HepG2 (cell line): ENCODE data around the gene AGGF1. TPM values are rescaled to one million over a fixed set of nuclear protein-coding genes. Genes with fewer than 3 reads are reported as not detected.

Source experiments
- BRD4 ChIP-seq: sonication (generic); formaldehyde crosslinking; IDR thresholded peaks from 2 replicates; pipeline ENCODE4 v1.4.0; 2020; ENCODE audit warnings: missing genetic modification reagents
- DNMT1 ChIP-seq: sonication (generic); formaldehyde crosslinking; IDR thresholded peaks from 2 replicates; pipeline ENCODE4 v1.5.1; 2020; ENCODE audit warnings: mild to moderate bottlenecking, missing genetic modification reagents
- GATAD1 ChIP-seq: IDR thresholded peaks from 2 replicates; pipeline ENCODE4 v1.6.1; 2016; ENCODE audit warnings: missing genetic modification reagents, missing compliant biosample characterization
- HDAC2 ChIP-seq: sonication (generic); formaldehyde crosslinking; IDR thresholded peaks from 2 replicates; pipeline ENCODE4 v1.4.0; 2020; ENCODE audit warnings: missing genetic modification reagents
- HOXA3 ChIP-seq: sonication (generic); formaldehyde crosslinking; IDR thresholded peaks from 2 replicates; pipeline ENCODE4 v1.5.0; 2020; ENCODE audit warnings: missing genetic modification reagents
- MED8 ChIP-seq: sonication (generic); formaldehyde crosslinking; IDR thresholded peaks from 2 replicates; pipeline ENCODE4 v1.8.1; 2023; ENCODE audit warnings: mild to moderate bottlenecking, missing genetic modification reagents; ENCODE audit not compliant: insufficient replicate concordance
- MIER2 ChIP-seq: IDR thresholded peaks from 2 replicates; pipeline ENCODE4 v1.6.1; 2016; ENCODE audit warnings: missing biosample characterization, missing genetic modification reagents
- MTF2 ChIP-seq: sonication (generic); formaldehyde crosslinking; IDR thresholded peaks from 2 replicates; pipeline ENCODE4 v1.5.0; 2020; ENCODE audit warnings: missing genetic modification reagents, borderline replicate concordance
- NFKB2 ChIP-seq: sonication (generic); formaldehyde crosslinking; IDR thresholded peaks from 2 replicates; pipeline ENCODE4 v1.4.0; 2020; ENCODE audit warnings: missing genetic modification reagents, borderline replicate concordance
- PAWR ChIP-seq: sonication (generic); formaldehyde crosslinking; IDR thresholded peaks from 2 replicates; pipeline ENCODE4 v1.4.0; 2020; ENCODE audit warnings: missing genetic modification reagents, mild to moderate bottlenecking, borderline replicate concordance
- PAX8 ChIP-seq: sonication (generic); formaldehyde crosslinking; IDR thresholded peaks from 2 replicates; pipeline ENCODE4 v1.8.0; 2022; ENCODE audit warnings: mild to moderate bottlenecking, missing genetic modification reagents, borderline replicate concordance
- RELA ChIP-seq: sonication (generic); formaldehyde crosslinking; IDR thresholded peaks from 2 replicates; pipeline ENCODE4 v1.4.0; 2020; ENCODE audit warnings: missing genetic modification reagents
- RNF2 ChIP-seq: fragments of 450-650 bp; conservative IDR thresholded peaks from 2 replicates; pipeline ENCODE4 v1.6.1; 2016; ENCODE audit warnings: low read depth
- RXRB ChIP-seq: IDR thresholded peaks from 2 replicates; pipeline ENCODE4 v1.6.1; 2016; ENCODE audit warnings: borderline replicate concordance, missing genetic modification reagents, missing compliant biosample characterization
- SNAPC2 ChIP-seq: sonication (generic); formaldehyde crosslinking; IDR thresholded peaks from 2 replicates; pipeline ENCODE4 v1.8.1; 2022; ENCODE audit warnings: mild to moderate bottlenecking, missing genetic modification reagents
- U2AF1 ChIP-seq: fragments of 200-400 bp; formaldehyde crosslinking; optimal IDR thresholded peaks from 2 replicates; pipeline ENCODE3; 2017; ENCODE audit warnings: mild to moderate bottlenecking, low read depth, low read length
- YEATS2 ChIP-seq: sonication (generic); formaldehyde crosslinking; IDR thresholded peaks from 2 replicates; pipeline ENCODE4 v1.4.0; 2020; ENCODE audit warnings: missing genetic modification reagents, borderline replicate concordance
- ZKSCAN8 ChIP-seq: IDR thresholded peaks from 2 replicates; pipeline ENCODE4 v1.6.1; 2016; ENCODE audit warnings: borderline replicate concordance, missing genetic modification reagents, missing compliant biosample characterization
- ZNF225 ChIP-seq: sonication (generic); formaldehyde crosslinking; IDR thresholded peaks from 2 replicates; pipeline ENCODE4 v1.4.0; 2020; ENCODE audit warnings: mild to moderate bottlenecking, missing genetic modification reagents
- ZNF232 ChIP-seq: sonication (generic); formaldehyde crosslinking; IDR thresholded peaks from 2 replicates; pipeline ENCODE4 v1.4.0; 2020; ENCODE audit warnings: missing genetic modification reagents, borderline replicate concordance
- ZNF337 ChIP-seq: sonication (generic); formaldehyde crosslinking; IDR thresholded peaks from 2 replicates; pipeline ENCODE4 v1.5.1; 2020; ENCODE audit warnings: missing genetic modification reagents, low read depth, mild to moderate bottlenecking, borderline replicate concordance
- ZNF33A ChIP-seq: sonication (generic); formaldehyde crosslinking; IDR thresholded peaks from 2 replicates; pipeline ENCODE4 v1.5.1; 2020; ENCODE audit warnings: missing genetic modification reagents, mild to moderate bottlenecking, moderate library complexity, borderline replicate concordance
- ZNF570 ChIP-seq: sonication (generic); formaldehyde crosslinking; IDR thresholded peaks from 2 replicates; pipeline ENCODE4 v1.4.0; 2020; ENCODE audit warnings: mild to moderate bottlenecking, missing genetic modification reagents, borderline replicate concordance
- ZNF691 ChIP-seq: sonication (generic); formaldehyde crosslinking; IDR thresholded peaks from 2 replicates; pipeline ENCODE4 v1.4.0; 2020; ENCODE audit warnings: missing genetic modification reagents, low read depth, mild to moderate bottlenecking, borderline replicate concordance
- ZNF790 ChIP-seq: sonication (generic); formaldehyde crosslinking; IDR thresholded peaks from 2 replicates; pipeline ENCODE4 v1.8.0; 2022; ENCODE audit warnings: missing genetic modification reagents, mild to moderate bottlenecking, borderline replicate concordance
- ZNF879 ChIP-seq: sonication (generic); formaldehyde crosslinking; IDR thresholded peaks from 2 replicates; pipeline ENCODE4 v1.8.1; 2023; ENCODE audit warnings: missing genetic modification reagents
- polyA plus RNA-seq, 8 experiments: library from polyadenylated mRNA; depleted of rRNA in 3 of 8; stranded (reverse) in 7 of 8; unstranded in 1 of 8; fragments of >200 nt; fragmentation: Illumina TruSeq in 4 of 8; extraction: Trizol in 4 of 8; gene quantifications; 2 replicates each; pipeline versions ENCODE4 v1.2.1 to v1.2.3, GENCODE V29; 2011 to 2016; ENCODE audit warnings: low read depth in 4 of 8, missing spikeins in 1 of 8, mixed read lengths in 1 of 8; ENCODE audit not compliant: insufficient read depth in 1 of 8
- total RNA-seq, 5 experiments: library from RNA; depleted of rRNA; stranded (reverse); fragments of >200 nt; fragmentation: Illumina TruSeq; extraction: Trizol; gene quantifications; 2 replicates each; pipeline ENCODE4 v1.2.3, GENCODE V29; 2016; ENCODE audit warnings: low read depth in 1 of 5
- TF ChIP-seq, protein P1 (sequence below): sonication (generic); formaldehyde crosslinking; IDR thresholded peaks from 2 replicates; pipeline ENCODE4 v1.5.0; 2020; ENCODE audit warnings: mild to moderate bottlenecking, missing genetic modification reagents

Gene AGGF1
- total and polyA plus RNA-seq, 2 of the 13 experiments (the other 11 are each of a cell fraction or from before 2014, with no cell fraction given): 12.9 to 15.5 TPM

- TF ChIP-seq HOXA3 (CRISPR knock-in tag): peak; percentile 92
- TF ChIP-seq NFKB2 (CRISPR knock-in tag): peak; percentile 81
- TF ChIP-seq BRD4 (CRISPR knock-in tag): peak; percentile 82
- TF ChIP-seq ZNF232 (CRISPR knock-in tag): peak; percentile 73; the same call in 1 of the 2 replicates
- peak; percentile 68 for TF ChIP-seq RNF2
- peak; percentile 76 for TF ChIP-seq SNAPC2
- peak; percentile 62; the same call in 1 of the 2 replicates for TF ChIP-seq ZNF691 (CRISPR knock-in tag)
- TF ChIP-seq HDAC2 (CRISPR knock-in tag): peak; percentile 71; the same call in 1 of the 2 replicates
- peak; percentile 73 for TF ChIP-seq RXRB
- TF ChIP-seq PAX8: peak; percentile 66; the same call in 1 of the 2 replicates
- TF ChIP-seq GATAD1: peak; percentile 96
- TF ChIP-seq ZNF337 (CRISPR knock-in tag): peak; percentile 79; the same call in 1 of the 2 replicates
- no peak for TF ChIP-seq ZNF790 (CRISPR knock-in tag)
- no peak for TF ChIP-seq U2AF1
- TF ChIP-seq RELA (CRISPR knock-in tag): peak; percentile 18
- peak; percentile 91; the same call in 1 of the 2 replicates for TF ChIP-seq MTF2
- TF ChIP-seq, protein P1, sequence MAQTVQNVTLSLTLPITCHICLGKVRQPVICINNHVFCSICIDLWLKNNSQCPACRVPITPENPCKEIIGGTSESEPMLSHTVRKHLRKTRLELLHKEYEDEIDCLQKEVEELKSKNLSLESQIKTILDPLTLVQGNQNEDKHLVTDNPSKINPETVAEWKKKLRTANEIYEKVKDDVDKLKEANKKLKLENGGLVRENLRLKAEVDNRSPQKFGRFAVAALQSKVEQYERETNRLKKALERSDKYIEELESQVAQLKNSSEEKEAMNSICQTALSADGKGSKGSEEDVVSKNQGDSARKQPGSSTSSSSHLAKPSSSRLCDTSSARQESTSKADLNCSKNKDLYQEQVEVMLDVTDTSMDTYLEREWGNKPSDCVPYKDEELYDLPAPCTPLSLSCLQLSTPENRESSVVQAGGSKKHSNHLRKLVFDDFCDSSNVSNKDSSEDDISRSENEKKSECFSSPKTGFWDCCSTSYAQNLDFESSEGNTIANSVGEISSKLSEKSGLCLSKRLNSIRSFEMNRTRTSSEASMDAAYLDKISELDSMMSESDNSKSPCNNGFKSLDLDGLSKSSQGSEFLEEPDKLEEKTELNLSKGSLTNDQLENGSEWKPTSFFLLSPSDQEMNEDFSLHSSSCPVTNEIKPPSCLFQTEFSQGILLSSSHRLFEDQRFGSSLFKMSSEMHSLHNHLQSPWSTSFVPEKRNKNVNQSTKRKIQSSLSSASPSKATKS (CRISPR knock-in tag): no peak
- TF ChIP-seq DNMT1: no peak
- TF ChIP-seq YEATS2 (CRISPR knock-in tag): peak; percentile 97
- peak; percentile 67; the same call in 1 of the 2 replicates for TF ChIP-seq ZKSCAN8
- TF ChIP-seq MIER2 (CRISPR knock-in tag): peak; percentile 42; the same call in 1 of the 2 replicates
- no peak for TF ChIP-seq PAWR
- peak; percentile 42; the same call in 1 of the 2 replicates for TF ChIP-seq ZNF225 (CRISPR knock-in tag)
- 0 out of 2 replicates have a peak, but pooled peaks have one; percentile 81 for TF ChIP-seq ZNF570 (CRISPR knock-in tag)
- TF ChIP-seq MED8 (CRISPR knock-in tag): peak; percentile 61
- 0 out of 2 replicates have a peak, but pooled peaks have one; percentile 55 for TF ChIP-seq ZNF879
- TF ChIP-seq ZNF33A (CRISPR knock-in tag): no peak
Measured at GRCh38 chr5:77030097-77031071, at the start of gene AGGF1 (continued).
